ENCODE measurements around the gene PWWP2B. TPM values are rescaled to one million over a fixed set of nuclear protein-coding genes. Genes with fewer than 3 reads are reported as not detected.
"Not testable (repeated sequence)": the region's sequence is repeated elsewhere in the genome, so short reads cannot be mapped to it uniquely, and the experiment has no call there.

The PWWP2B gene
- total RNA-seq, 1 experiment from 2014 or later, result 19.3 TPM

DNA sequence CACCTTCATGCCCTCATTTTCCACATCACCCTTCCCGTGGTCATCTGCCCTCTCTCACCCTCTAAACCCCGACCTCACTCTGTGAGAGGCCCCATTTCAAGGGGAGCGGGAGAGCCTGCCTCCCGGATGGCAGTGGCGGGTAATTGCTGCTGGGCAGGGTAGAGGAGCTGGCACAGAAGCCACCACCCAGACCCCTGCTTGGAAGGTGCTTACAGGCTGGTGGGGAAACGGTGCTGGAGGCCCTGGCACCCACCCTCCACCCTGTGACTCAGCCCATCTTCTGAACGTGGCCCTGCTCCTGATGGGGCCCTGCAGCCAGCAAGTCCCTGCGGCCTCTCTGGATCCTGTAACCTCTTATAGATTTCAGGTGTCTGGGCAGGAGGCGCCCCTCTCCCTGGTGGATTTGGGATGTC lies 10.6 kb upstream of the PWWP2B start:
- no peaks in the 10 kb centered on the region for H3K9me3 Mint-ChIP-seq (ENCODE audit: unreplicated experiment)
- ChIA-PET CTCF (no interaction called here), POLR2A (interaction anchor here (0.6 kb wide), 1 partner anchor 220 kb away, joined by 4 read pairs; no protein-coding TSS in a partner anchor)
- Histone ChIP-seq H3K9me3 (no peaks in the 10 kb centered on the region), H3K4me1 (peaks cover 11% of the 10 kb centered on the region), H3K4me3 (ENCODE audit: low read depth, low read length) (no peak overlapping the region), H3K27me3 (replicated peaks; ENCODE audit: control insufficient read depth, insufficient read depth, low read length) (no peaks in the 10 kb centered on the region), H3K36me3 (ENCODE audit: control insufficient read depth, insufficient read depth, low read length) (no peaks in the 10 kb centered on the region)
- TF ChIP-seq, protein P1, sequence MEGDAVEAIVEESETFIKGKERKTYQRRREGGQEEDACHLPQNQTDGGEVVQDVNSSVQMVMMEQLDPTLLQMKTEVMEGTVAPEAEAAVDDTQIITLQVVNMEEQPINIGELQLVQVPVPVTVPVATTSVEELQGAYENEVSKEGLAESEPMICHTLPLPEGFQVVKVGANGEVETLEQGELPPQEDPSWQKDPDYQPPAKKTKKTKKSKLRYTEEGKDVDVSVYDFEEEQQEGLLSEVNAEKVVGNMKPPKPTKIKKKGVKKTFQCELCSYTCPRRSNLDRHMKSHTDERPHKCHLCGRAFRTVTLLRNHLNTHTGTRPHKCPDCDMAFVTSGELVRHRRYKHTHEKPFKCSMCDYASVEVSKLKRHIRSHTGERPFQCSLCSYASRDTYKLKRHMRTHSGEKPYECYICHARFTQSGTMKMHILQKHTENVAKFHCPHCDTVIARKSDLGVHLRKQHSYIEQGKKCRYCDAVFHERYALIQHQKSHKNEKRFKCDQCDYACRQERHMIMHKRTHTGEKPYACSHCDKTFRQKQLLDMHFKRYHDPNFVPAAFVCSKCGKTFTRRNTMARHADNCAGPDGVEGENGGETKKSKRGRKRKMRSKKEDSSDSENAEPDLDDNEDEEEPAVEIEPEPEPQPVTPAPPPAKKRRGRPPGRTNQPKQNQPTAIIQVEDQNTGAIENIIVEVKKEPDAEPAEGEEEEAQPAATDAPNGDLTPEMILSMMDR (IDR thresholded peaks at IDR 0.05; ENCODE audit: insufficient read depth in 1 of 2, low read depth in 1 of 2, low read length in 1 of 2, severe bottlenecking in 1 of 2, unreplicated experiment in 1 of 2), result no peak
- H3K36me3 Mint-ChIP-seq (ENCODE audit: insufficient read depth, unreplicated experiment), result no peaks in the 10 kb centered on the region
- intact Hi-C loops (cut with micrococcal nuclease; ENCODE audit: unreplicated experiment), result loop anchor here (10.0 kb wide), 1 partner anchor 248 kb away; no protein-coding TSS in a partner anchor
- no TSS peak for BruUV-seq (replicated peaks)
- DNase-seq, result no peak
- H3K27ac Mint-ChIP-seq (ENCODE audit: unreplicated experiment), result no peak overlapping the region
- no peak overlapping the region for H3K4me3 Mint-ChIP-seq (ENCODE audit: unreplicated experiment)
- H3K4me1 Mint-ChIP-seq (ENCODE audit: low read depth, unreplicated experiment), result no peaks in the 10 kb centered on the region
- H3K27me3 Mint-ChIP-seq (ENCODE audit: insufficient read depth, unreplicated experiment), result no peaks in the 10 kb centered on the region

DNA sequence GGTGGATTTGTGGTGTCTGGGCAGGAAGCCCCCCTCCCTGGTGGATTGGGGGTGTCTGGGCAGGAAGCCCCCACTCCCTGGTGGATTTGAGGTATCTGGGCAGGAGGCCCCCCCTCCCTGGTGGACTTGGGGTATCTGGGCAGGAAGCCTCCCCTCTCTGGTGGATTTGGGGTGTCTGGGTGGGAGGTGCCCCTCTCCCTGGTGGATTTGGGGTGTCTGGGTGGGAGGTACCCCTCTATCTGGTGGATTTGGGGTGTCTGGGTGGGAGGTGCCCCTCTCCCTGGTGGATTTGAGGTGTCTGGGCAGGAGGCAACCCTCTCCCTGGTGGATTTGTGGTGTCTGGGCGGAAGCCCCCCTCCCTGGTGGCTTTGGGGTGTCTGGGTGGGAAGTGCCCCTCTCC lies 10.1 kb upstream of the PWWP2B start:
- DNase-seq; H3K36me3 Mint-ChIP-seq (ENCODE audit: insufficient read depth, unreplicated experiment); H3K36me3 ChIP-seq (ENCODE audit: control insufficient read depth, insufficient read depth, low read length); BruUV-seq (replicated peaks); H3K9me3 ChIP-seq; H3K4me3 ChIP-seq (ENCODE audit: low read depth, low read length); H3K27me3 ChIP-seq (replicated peaks; ENCODE audit: control insufficient read depth, insufficient read depth, low read length); H3K4me1 Mint-ChIP-seq (ENCODE audit: low read depth, unreplicated experiment); H3K27ac Mint-ChIP-seq (ENCODE audit: unreplicated experiment); H3K27me3 Mint-ChIP-seq (ENCODE audit: insufficient read depth, unreplicated experiment); H3K9me3 Mint-ChIP-seq (ENCODE audit: unreplicated experiment); H3K4me3 Mint-ChIP-seq (ENCODE audit: unreplicated experiment); CTCF ChIA-PET; POLR2A ChIA-PET: not testable (repeated sequence)
- peaks cover 11% of the 10 kb centered on the region for H3K4me1 ChIP-seq
- intact Hi-C loops (cut with micrococcal nuclease; ENCODE audit: unreplicated experiment), result loop anchor here (10.0 kb wide), 1 partner anchor 248 kb away; no protein-coding TSS in a partner anchor

DNA sequence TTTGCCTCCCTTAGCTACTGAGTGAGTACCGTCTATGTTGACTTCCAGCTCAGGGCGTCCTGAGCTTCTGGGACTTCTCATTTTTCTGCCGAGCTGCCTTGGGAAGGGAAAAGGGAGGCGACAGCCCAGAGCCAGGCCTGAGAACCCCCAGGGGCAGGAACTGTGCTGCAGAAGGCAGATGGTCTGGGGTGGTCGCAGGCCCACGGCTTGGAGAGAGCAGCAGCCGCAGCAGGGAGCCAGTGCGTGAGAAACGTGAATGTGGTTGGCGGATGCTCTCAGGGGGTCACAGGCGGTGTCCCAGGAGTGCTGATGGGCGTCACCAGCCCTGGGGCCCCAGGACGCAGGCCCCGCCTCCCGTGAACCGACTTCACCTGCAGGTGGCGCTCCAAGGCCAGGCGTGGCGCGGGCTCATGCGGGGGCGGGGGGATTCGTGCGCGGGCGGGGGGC lies 9.2 kb upstream of the PWWP2B start:
- Mint-ChIP-seq H3K4me3 (ENCODE audit: unreplicated experiment) (no peak overlapping the region), H3K27me3 (ENCODE audit: insufficient read depth, unreplicated experiment) (no peaks in the 10 kb centered on the region), H3K4me1 (ENCODE audit: low read depth, unreplicated experiment) (no peaks in the 10 kb centered on the region), H3K36me3 (ENCODE audit: insufficient read depth, unreplicated experiment) (no peaks in the 10 kb centered on the region), H3K9me3 (ENCODE audit: unreplicated experiment) (peaks cover 13% of the 10 kb centered on the region), H3K27ac (ENCODE audit: unreplicated experiment) (no peak overlapping the region)
- CTCF ChIA-PET, result no interaction called here
- Histone ChIP-seq H3K27me3 (replicated peaks; ENCODE audit: control insufficient read depth, insufficient read depth, low read length) (no peaks in the 10 kb centered on the region), H3K4me1 (peaks cover 11% of the 10 kb centered on the region), H3K36me3 (ENCODE audit: control insufficient read depth, insufficient read depth, low read length) (no peaks in the 10 kb centered on the region), H3K4me3 (ENCODE audit: low read depth, low read length) (no peak overlapping the region), H3K9me3 (no peaks in the 10 kb centered on the region)
- TF ChIP-seq, protein P1 (IDR thresholded peaks at IDR 0.05; ENCODE audit: insufficient read depth in 1 of 2, low read depth in 1 of 2, low read length in 1 of 2, severe bottlenecking in 1 of 2, unreplicated experiment in 1 of 2), result peak; percentile 68 to 75
- POLR2A ChIA-PET, result no interaction called here
- intact Hi-C loops (cut with micrococcal nuclease; ENCODE audit: unreplicated experiment), result loop anchor here (2.0 to 10.0 kb wide), 2 partner anchors 65 to 247 kb away; no protein-coding TSS in a partner anchor
- no TSS peak for BruUV-seq (replicated peaks)
- DNase-seq, result peak; percentile 66 to 85
